HEK293 (cell line): ENCODE data around the gene ZNF234.

Source experiments
- BCL11B ChIP-seq: fragments of 450-650 bp; formaldehyde crosslinking; IDR thresholded peaks from 2 replicates; pipeline ENCODE4 v1.5.1; 2016; ENCODE audit warnings: low read depth, missing biosample characterization, missing genetic modification characterization
- FEZF1 ChIP-seq: fragments of 450-650 bp; formaldehyde crosslinking; IDR thresholded peaks from 2 replicates; pipeline ENCODE4 v1.5.1; 2016; ENCODE audit warnings: missing biosample characterization, missing genetic modification characterization
- KLF9 ChIP-seq: fragments of 450-650 bp; formaldehyde crosslinking; IDR thresholded peaks from 2 replicates; pipeline ENCODE4 v1.5.1; 2016; ENCODE audit warnings: missing biosample characterization, missing genetic modification characterization, low read depth
- PRDM1 ChIP-seq: fragments of 450-650 bp; formaldehyde crosslinking; IDR thresholded peaks from 2 replicates; pipeline ENCODE4; 2016; ENCODE audit warnings: missing biosample characterization, missing genetic modification characterization
- SP3 ChIP-seq: fragments of 450-650 bp; formaldehyde crosslinking; IDR thresholded peaks from 2 replicates; pipeline ENCODE4 v1.5.1; 2016; ENCODE audit warnings: missing biosample characterization, missing genetic modification characterization
- ZBTB17 ChIP-seq: fragments of 450-650 bp; formaldehyde crosslinking; IDR thresholded peaks from 2 replicates; pipeline ENCODE4 v1.5.1; 2016; ENCODE audit warnings: missing biosample characterization, missing genetic modification characterization
- ZBTB21 ChIP-seq: fragments of 450-650 bp; formaldehyde crosslinking; IDR thresholded peaks from 2 replicates; pipeline ENCODE4 v1.5.1; 2017; ENCODE audit warnings: missing biosample characterization, missing genetic modification characterization
- ZBTB26 ChIP-seq: fragments of 450-650 bp; formaldehyde crosslinking; optimal IDR thresholded peaks from 2 replicates; pipeline ENCODE3; 2016; ENCODE audit warnings: missing biosample characterization, mild to moderate bottlenecking, missing genetic modification characterization
- ZFP37 ChIP-seq: fragments of 450-650 bp; formaldehyde crosslinking; IDR thresholded peaks from 2 replicates; pipeline ENCODE4 v1.5.1; 2016; ENCODE audit warnings: missing biosample characterization, missing genetic modification characterization
- ZNF121 ChIP-seq: fragments of 450-650 bp; formaldehyde crosslinking; IDR thresholded peaks from 2 replicates; pipeline ENCODE4 v1.5.1; 2016; ENCODE audit warnings: missing biosample characterization, missing genetic modification characterization
- ZNF132 ChIP-seq: fragments of 450-650 bp; formaldehyde crosslinking; IDR thresholded peaks from 2 replicates; pipeline ENCODE4 v1.5.1; 2017; ENCODE audit warnings: missing biosample characterization, missing genetic modification characterization, borderline replicate concordance
- ZNF174 ChIP-seq: fragments of 450-650 bp; formaldehyde crosslinking; IDR thresholded peaks from 2 replicates; pipeline ENCODE4 v1.5.0; 2017; ENCODE audit warnings: missing biosample characterization, mild to moderate bottlenecking, missing genetic modification characterization
- ZNF184 ChIP-seq: fragments of 450-650 bp; IDR thresholded peaks from 2 replicates; pipeline ENCODE4 v1.5.1; 2018; ENCODE audit warnings: missing biosample characterization, mild to moderate bottlenecking, missing genetic modification characterization
- ZNF2 ChIP-seq: fragments of 450-650 bp; formaldehyde crosslinking; IDR thresholded peaks from 2 replicates; pipeline ENCODE4 v1.5.1; 2016; ENCODE audit warnings: missing biosample characterization, missing genetic modification characterization
- ZNF23 ChIP-seq: fragments of 450-650 bp; formaldehyde crosslinking; IDR thresholded peaks from 2 replicates; pipeline ENCODE4 v1.5.1; 2016; ENCODE audit warnings: missing biosample characterization, missing genetic modification characterization, borderline replicate concordance
- ZNF280C ChIP-seq: fragments of 450-650 bp; formaldehyde crosslinking; IDR thresholded peaks from 2 replicates; pipeline ENCODE4 v1.5.1; 2016; ENCODE audit warnings: missing biosample characterization, missing genetic modification characterization
- ZNF280D ChIP-seq: fragments of 450-650 bp; formaldehyde crosslinking; IDR thresholded peaks from 2 replicates; pipeline ENCODE4 v1.5.1; 2016; ENCODE audit warnings: missing biosample characterization, missing genetic modification characterization
- ZNF324 ChIP-seq: fragments of 450-650 bp; formaldehyde crosslinking; IDR thresholded peaks from 2 replicates; pipeline ENCODE4 v1.5.1; 2016; ENCODE audit warnings: missing biosample characterization, missing genetic modification characterization
- ZNF341 ChIP-seq: fragments of 450-650 bp; formaldehyde crosslinking; IDR thresholded peaks from 2 replicates; pipeline ENCODE4; 2016; ENCODE audit warnings: low read depth, missing biosample characterization, missing genetic modification characterization
- ZNF416 ChIP-seq: fragments of 450-650 bp; formaldehyde crosslinking; IDR thresholded peaks from 2 replicates; pipeline ENCODE4 v1.5.1; 2016; ENCODE audit warnings: missing biosample characterization, missing genetic modification characterization
- ZNF426 ChIP-seq: fragments of 450-650 bp; formaldehyde crosslinking; IDR thresholded peaks from 2 replicates; pipeline ENCODE4 v1.5.1; 2017; ENCODE audit warnings: missing biosample characterization, missing genetic modification characterization, mild to moderate bottlenecking, inconsistent platforms, moderate library complexity
- ZNF449 ChIP-seq: fragments of 450-650 bp; formaldehyde crosslinking; IDR thresholded peaks from 2 replicates; pipeline ENCODE4 v1.5.1; 2017; ENCODE audit warnings: missing biosample characterization, mild to moderate bottlenecking, missing genetic modification characterization, moderate library complexity
- ZNF501 ChIP-seq: fragments of 450-650 bp; formaldehyde crosslinking; IDR thresholded peaks from 2 replicates; pipeline ENCODE4 v1.5.1; 2016; ENCODE audit warnings: missing biosample characterization, missing genetic modification characterization
- ZNF561 ChIP-seq: fragments of 450-650 bp; IDR thresholded peaks from 2 replicates; pipeline ENCODE4 v1.5.1; 2018; ENCODE audit warnings: missing biosample characterization, missing genetic modification characterization, borderline replicate concordance
- ZNF639 ChIP-seq: fragments of 450-650 bp; formaldehyde crosslinking; IDR thresholded peaks from 2 replicates; pipeline ENCODE4 v1.5.1; 2016; ENCODE audit warnings: missing biosample characterization, missing genetic modification characterization
- ZNF701 ChIP-seq: fragments of 450-650 bp; formaldehyde crosslinking; IDR thresholded peaks from 2 replicates; pipeline ENCODE4 v1.5.1; 2016; ENCODE audit warnings: missing biosample characterization, missing genetic modification characterization
- ZNF747 ChIP-seq: fragments of 450-650 bp; formaldehyde crosslinking; IDR thresholded peaks from 2 replicates; pipeline ENCODE4 v1.5.1; 2016; ENCODE audit warnings: missing biosample characterization, missing genetic modification characterization
- ZNF785 ChIP-seq: fragments of 450-650 bp; formaldehyde crosslinking; IDR thresholded peaks from 2 replicates; pipeline ENCODE4 v1.5.1; 2016; ENCODE audit warnings: missing biosample characterization, missing genetic modification characterization
- ZSCAN18 ChIP-seq: fragments of 450-650 bp; formaldehyde crosslinking; IDR thresholded peaks from 2 replicates; pipeline ENCODE4 v1.5.1; 2016; ENCODE audit warnings: missing biosample characterization, missing genetic modification characterization

The ZNF234 gene

GRCh38 chr19:44164673-44165512 is 23.5 kb downstream of the ZNF234 start, which contains the start of gene ZNF226 (continued):
- TF ChIP-seq ZNF184 (peak; percentile 74; the same call in 1 of the 2 replicates), ZBTB17 (peak; percentile 100), ZNF280D (tag by site-specific recombination) (peak; percentile 88), SP3 (peak; percentile 98), ZBTB21 (peak; percentile 86), ZBTB26 (tag by site-specific recombination) (peak; percentile 16), ZNF426 (no peak), ZNF341 (tag by site-specific recombination) (peak; percentile 88), ZNF639 (peak; percentile 94), ZNF416 (tag by site-specific recombination) (no peak), ZNF747 (no peak), ZNF701 (tag by site-specific recombination) (no peak), KLF9 (peak; percentile 52), ZNF174 (tag by site-specific recombination) (no peak), ZSCAN18 (no peak), ZNF23 (tag by site-specific recombination) (no peak), ZNF501 (tag by site-specific recombination) (peak; percentile 95), ZNF121 (tag by site-specific recombination) (no peak), PRDM1 (tag by site-specific recombination) (no peak), ZNF2 (tag by site-specific recombination) (peak; percentile 97), ZNF449 (tag by site-specific recombination) (peak; percentile 74; the same call in 1 of the 2 replicates), FEZF1 (tag by site-specific recombination) (no peak), ZNF561 (tag by site-specific recombination) (peak; percentile 66), ZFP37 (tag by site-specific recombination) (peak; percentile 54), ZNF280C (no peak; the same call in 1 of the 2 replicates), ZNF785 (tag by site-specific recombination) (0 out of 2 replicates have a peak, but pooled peaks have one; percentile 23), BCL11B (tag by site-specific recombination) (no peak), ZNF324 (tag by site-specific recombination) (peak; percentile 53; the same call in 1 of the 2 replicates), ZNF132 (tag by site-specific recombination) (no peak)
